Ectodermal cell (in vitro differentiated cells): ENCODE results near the gene SNX11.

Experiments
- H3K27ac ChIP-seq: 2 replicates; pipeline ENCODE4 v1.7.0; 2013; ENCODE audit warnings: mild to moderate bottlenecking, low read depth, low read length; ENCODE audit not compliant: insufficient read depth, poor library complexity, severe bottlenecking
- H3K27me3 ChIP-seq: 2 replicates; pipeline ENCODE4 v1.7.0; 2013; ENCODE audit warnings: mild to moderate bottlenecking, low read length; ENCODE audit not compliant: insufficient read depth, control insufficient read depth, poor library complexity, severe bottlenecking
- H3K36me3 ChIP-seq: one replicate; pipeline ENCODE4 v1.7.0; 2013; ENCODE audit warnings: low read length; ENCODE audit not compliant: control insufficient read depth, insufficient read depth
- H3K4me1 ChIP-seq: one replicate; pipeline ENCODE4 v1.7.0; 2013; ENCODE audit warnings: low read length; ENCODE audit not compliant: control insufficient read depth, insufficient read depth
- H3K4me3 ChIP-seq: 2 replicates; pipeline ENCODE4 v1.7.0; 2013; ENCODE audit warnings: low read depth, low read length, control low read depth; ENCODE audit not compliant: insufficient read depth
- H3K9me3 ChIP-seq: 2 replicates; pipeline ENCODE4 v1.7.0; 2013; ENCODE audit warnings: mild to moderate bottlenecking, low read length, moderate library complexity; ENCODE audit not compliant: control insufficient read depth
- WGBS, 2 experiments: methylation state at CpG; one replicate each; pipeline ENCODE4 v1.1.7; 2013; ENCODE audit warnings: missing lambda C conversion rate in 2 of 2; 5-methylcytosine and 5-hydroxymethylcytosine counted together

The SNX11 gene

GRCh38 chr17:48148854-48149786 lies 41.6 kb downstream of the SNX11 start:
- no peaks in the 10 kb centered on the region for H3K36me3 ChIP-seq
- peaks cover 6% of the 10 kb centered on the region for H3K4me1 ChIP-seq
- H3K9me3 ChIP-seq = no peaks in the 10 kb centered on the region
- H3K4me3 ChIP-seq = no peak overlapping the region
- no peaks in the 10 kb centered on the region for H3K27me3 ChIP-seq
- WGBS, 2 experiments = 64 to 66% methylated on average over 15 to 16 of the region's 16 CpGs
- H3K27ac ChIP-seq = no peak overlapping the region

DNA sequence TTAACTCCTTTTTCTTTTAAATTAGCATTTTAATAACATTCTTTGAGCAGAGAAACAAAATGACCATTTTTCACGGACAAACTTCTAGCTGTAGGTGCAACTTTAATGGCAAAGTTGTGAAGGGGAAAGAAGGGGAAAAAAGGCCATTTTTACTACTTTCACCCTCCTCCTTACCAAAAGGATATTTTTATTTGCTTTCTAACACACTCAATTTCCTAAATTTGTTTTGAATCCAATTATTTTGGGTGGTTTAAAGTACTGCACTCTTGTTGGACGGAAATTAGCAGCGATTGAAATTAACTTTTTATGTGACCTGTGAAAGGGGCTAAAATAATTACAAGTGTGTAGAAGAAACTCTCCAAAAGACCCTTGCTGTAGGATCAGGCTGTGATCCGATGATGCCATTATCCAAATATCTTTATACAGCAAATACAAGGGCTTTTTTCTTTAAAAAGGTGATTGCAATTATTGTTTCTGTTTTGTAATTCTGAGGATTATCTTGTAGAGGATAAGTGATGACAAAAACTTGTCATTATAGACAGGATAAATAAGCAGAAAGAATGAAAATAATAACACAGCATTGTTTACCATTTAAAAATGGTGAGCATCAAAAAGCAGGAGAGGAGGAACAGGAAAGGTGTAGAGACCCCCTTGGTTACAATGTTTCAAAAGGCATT lies 42.4 kb downstream of the SNX11 start:
- 76 to 87% methylated on average over 3 of the region's 4 CpGs for WGBS, 2 experiments
- H3K27me3 ChIP-seq = no peaks in the 10 kb centered on the region
- H3K27ac ChIP-seq = no peak overlapping the region
- no peaks in the 10 kb centered on the region for H3K36me3 ChIP-seq
- H3K4me3 ChIP-seq = no peak overlapping the region
- peaks cover 5% of the 10 kb centered on the region for H3K4me1 ChIP-seq
- no peaks in the 10 kb centered on the region for H3K9me3 ChIP-seq

- Histone ChIP-seq H3K27me3 (no peaks in the 10 kb centered on the region), H3K27ac (no peak overlapping the region), H3K4me1 (peaks cover 5% of the 10 kb centered on the region), H3K36me3 (no peaks in the 10 kb centered on the region), H3K4me3 (no peak overlapping the region), H3K9me3 (no peaks in the 10 kb centered on the region)
- WGBS, 2 experiments = 69 to 71% methylated on average over 11 of the region's 11 CpGs
Observed at GRCh38 chr17:48150597-48151001, 43.0 kb downstream of the SNX11 start.

DNA sequence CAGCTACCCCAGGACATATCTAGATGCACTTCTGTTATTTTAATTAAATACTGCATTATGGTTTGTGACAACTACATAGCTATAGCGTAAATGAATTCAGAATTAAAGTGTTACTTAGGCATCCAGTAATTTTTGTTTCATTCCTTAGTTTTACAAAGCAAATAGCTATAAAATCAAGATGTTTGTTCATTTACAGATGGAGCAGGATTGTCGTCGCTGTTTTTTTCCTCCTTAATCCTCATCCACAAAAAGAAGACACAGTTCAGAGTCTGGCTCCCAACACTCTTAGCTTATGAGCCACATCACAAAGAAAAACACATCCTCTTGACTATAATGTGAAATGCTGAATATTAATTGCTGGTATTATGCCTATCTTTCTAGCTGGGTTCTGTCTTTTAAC lies 43.7 kb downstream of the SNX11 start:
- no peak overlapping the region for H3K27ac ChIP-seq

GRCh38 chr17:48152289-48152688 lies 44.7 kb downstream of the SNX11 start:
- Histone ChIP-seq H3K4me1 (peaks cover 10% of the 10 kb centered on the region), H3K27me3 (no peaks in the 10 kb centered on the region), H3K4me3 (no peak overlapping the region), H3K27ac (no peak overlapping the region), H3K36me3 (no peaks in the 10 kb centered on the region), H3K9me3 (no peaks in the 10 kb centered on the region)
- WGBS, 2 experiments = 0 to 4% methylated on average over 1 of the region's 4 CpGs

More for the DNA sequence above, 43.7 kb downstream of the SNX11 start:
- Histone ChIP-seq H3K36me3 (no peaks in the 10 kb centered on the region), H3K4me1 (peaks cover 7% of the 10 kb centered on the region), H3K4me3 (no peak overlapping the region), H3K9me3 (no peaks in the 10 kb centered on the region), H3K27me3 (no peaks in the 10 kb centered on the region)
- 90 to 100% methylated on average over 3 of the region's 3 CpGs for WGBS, 2 experiments

GRCh38 chr17:48153691-48154358 lies 46.3 kb downstream of the SNX11 start:
- Histone ChIP-seq H3K27me3 (no peaks in the 10 kb centered on the region), H3K9me3 (no peaks in the 10 kb centered on the region), H3K36me3 (no peaks in the 10 kb centered on the region), H3K27ac (no peak overlapping the region), H3K4me3 (no peak overlapping the region), H3K4me1 (peaks cover 10% of the 10 kb centered on the region)
- WGBS, 2 experiments = 75 to 79% methylated on average over 5 to 6 of the region's 6 CpGs

DNA sequence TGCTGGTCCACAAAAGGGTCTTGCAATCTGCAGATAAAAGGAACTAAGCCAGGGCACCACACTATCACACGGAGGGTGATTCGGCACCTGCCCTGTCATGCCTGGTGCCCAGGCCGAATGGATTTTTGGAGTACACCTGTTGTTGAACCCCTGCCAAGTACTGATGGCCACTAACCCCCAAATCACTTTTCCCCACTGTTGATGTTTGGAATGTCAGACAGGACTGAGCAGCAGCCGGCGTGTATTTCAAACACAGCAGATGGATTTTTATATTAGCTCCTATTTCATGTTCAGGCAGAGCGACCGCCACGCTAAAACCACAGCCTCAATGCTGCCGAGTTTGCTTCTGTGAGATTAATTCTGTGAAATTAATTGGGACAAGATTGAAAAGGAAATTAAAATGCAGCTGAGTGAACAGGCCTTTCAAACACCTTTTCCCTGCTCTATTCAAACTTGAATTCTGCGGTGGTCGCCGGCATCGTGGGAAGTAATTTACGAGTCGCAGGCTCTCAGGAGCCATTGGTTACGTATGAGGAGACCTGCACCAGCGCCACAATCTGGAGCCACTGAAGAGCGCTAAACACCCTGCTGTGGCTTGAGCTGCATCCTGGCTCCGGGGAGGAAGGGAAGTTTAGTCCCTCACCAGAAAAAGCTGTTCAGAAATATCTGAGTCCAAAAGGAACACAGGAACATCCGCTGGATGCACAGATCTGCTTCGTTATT lies 48.5 kb downstream of the SNX11 start:
- no peaks in the 10 kb centered on the region for H3K27me3 ChIP-seq
- H3K4me3 ChIP-seq = no peak overlapping the region
- peaks cover 6% of the 10 kb centered on the region for H3K4me1 ChIP-seq
- 65 to 66% methylated on average over 21 of the region's 21 CpGs for WGBS, 2 experiments
- H3K27ac ChIP-seq = no peak overlapping the region
- no peaks in the 10 kb centered on the region for H3K9me3 ChIP-seq
- H3K36me3 ChIP-seq = no peaks in the 10 kb centered on the region

DNA sequence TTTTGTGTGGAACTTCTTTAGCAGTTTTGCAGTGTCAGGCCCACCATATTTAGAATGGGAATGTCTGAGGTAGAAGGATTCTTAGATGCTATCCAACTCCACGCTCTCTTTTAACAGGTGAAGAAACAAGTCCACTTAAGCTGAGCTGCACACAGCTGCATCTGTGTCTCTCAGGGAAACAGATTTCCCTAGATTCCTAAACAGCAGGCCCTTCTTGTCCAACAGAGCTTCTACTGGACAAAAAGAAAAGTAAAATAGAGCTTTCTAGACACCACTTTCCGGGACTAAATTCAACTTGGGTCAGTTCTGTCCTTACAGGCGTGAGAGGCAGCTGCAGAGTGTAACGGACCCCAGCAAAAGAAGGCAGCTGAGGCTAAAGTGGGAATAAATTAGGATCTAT lies 51.7 kb downstream of the SNX11 start:
- Histone ChIP-seq H3K36me3 (no peaks in the 10 kb centered on the region), H3K9me3 (no peaks in the 10 kb centered on the region), H3K4me3 (no peak overlapping the region), H3K4me1 (peaks cover 6% of the 10 kb centered on the region), H3K27me3 (no peaks in the 10 kb centered on the region), H3K27ac (no peak overlapping the region)
- WGBS, 2 experiments = 86 to 87% methylated on average over 4 of the region's 4 CpGs

GRCh38 chr17:48160177-48161081 lies 52.9 kb downstream of the SNX11 start:
- no peaks in the 10 kb centered on the region for H3K36me3 ChIP-seq
- H3K4me1 ChIP-seq = peaks cover 6% of the 10 kb centered on the region
- WGBS, 2 experiments = 26 to 31% methylated on average over 5 of the region's 5 CpGs
- no peak overlapping the region for H3K4me3 ChIP-seq
- H3K27ac ChIP-seq = no peak overlapping the region
- H3K9me3 ChIP-seq = no peaks in the 10 kb centered on the region
- no peaks in the 10 kb centered on the region for H3K27me3 ChIP-seq
